Mesangial cell (primary cell): ENCODE results near the gene HIBCH. TPM values are rescaled to one million over a fixed set of nuclear protein-coding genes. Genes with fewer than 3 reads are reported as not detected.

ENCODE experiments used
- total RNA-seq: library from RNA; depleted of rRNA; stranded (reverse); fragments of >200 nt; gene quantifications from 2 replicates; pipeline ENCODE4 v1.2.3, GENCODE V29; 2015

The HIBCH gene, protein sequence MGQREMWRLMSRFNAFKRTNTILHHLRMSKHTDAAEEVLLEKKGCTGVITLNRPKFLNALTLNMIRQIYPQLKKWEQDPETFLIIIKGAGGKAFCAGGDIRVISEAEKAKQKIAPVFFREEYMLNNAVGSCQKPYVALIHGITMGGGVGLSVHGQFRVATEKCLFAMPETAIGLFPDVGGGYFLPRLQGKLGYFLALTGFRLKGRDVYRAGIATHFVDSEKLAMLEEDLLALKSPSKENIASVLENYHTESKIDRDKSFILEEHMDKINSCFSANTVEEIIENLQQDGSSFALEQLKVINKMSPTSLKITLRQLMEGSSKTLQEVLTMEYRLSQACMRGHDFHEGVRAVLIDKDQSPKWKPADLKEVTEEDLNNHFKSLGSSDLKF
- total RNA-seq: 7.8 and 12.2 TPM in 2 replicates

DNA sequence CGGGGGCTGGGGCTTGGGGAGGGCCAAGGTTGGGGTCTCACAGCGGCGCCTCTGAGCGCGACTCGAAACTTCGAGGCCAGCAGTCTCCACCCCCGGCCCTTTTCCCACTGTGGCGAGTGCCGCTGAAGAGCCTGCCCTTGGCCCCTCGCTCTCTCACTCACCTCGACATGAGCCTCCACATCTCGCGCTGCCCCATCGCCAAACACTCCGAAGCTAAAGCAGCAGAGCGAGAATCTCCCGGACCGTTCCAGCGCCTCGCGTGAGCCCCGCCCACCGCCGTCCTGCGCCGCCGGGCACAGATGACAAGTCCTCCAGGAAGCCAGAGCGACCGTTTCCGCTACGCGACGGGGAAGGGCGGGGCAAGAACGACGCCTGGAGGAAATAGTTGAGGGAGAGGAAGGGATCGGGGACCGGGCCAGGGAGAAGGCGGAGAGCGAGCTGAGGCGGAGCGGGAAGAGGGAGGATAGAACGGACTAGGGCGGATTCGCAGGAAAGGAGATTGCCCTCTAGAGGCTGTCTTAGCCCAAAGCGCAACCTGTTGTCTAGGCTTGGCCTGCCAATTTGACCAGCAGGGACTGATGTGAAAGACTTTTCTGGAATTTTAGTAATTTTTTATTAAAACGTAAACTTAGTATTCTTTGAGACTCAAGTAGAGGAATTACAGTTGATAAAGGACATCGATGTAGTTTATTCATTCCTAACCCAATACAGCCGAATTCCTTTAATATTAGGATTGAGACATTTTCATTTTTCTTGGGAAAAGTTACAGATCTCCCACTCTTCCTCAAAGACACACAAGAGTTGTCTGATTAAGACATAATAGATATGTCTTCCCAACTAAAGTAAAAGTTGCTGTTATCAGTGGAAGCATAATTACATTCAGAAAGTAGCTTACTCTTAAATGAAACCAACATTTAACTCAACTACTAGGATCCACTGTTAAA is at the start of gene HIBCH:
HIBCH (minus strand) TSS at position 272 of the 944 bp plus-strand sequence; CDS start at position 196, 76 bp downstream.

DNA sequence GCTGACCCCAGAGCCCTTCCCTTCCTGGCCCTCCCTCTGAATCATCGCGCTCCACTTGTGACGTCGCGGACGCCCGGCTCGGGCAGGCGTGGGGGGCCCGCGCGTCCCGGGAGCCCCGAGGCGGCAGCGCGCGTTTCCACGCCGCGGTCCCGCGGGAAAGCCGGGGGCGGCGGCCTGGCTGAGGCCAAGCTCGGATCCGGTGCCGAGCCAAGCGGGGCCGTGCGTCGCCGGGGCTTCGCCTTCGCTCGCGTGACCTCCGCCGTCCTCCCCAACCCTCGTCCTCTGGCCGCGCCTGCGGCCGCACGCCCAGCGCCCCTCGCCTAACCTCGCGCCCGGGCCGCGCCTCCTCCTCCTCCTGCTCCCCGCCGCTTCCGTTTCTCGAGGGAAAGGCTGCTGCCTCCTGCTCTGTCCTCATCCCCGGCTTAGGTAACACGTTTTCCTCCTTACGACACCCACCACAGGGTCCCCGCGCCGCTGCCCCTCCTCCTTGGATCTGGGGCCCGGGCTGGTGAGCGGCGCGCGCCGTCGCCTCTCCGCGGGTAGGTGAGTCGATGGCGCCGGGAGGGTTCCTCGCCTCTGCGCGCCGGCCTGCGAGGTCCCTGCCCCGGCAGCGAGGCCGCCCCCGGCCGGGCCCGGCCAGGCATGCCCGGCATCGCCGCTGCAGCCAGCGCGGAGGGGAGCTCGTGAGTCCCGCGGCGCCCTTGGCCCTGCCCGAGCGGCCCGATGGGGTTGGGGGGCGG is 24.1 kb upstream of the HIBCH start, which contains the start of gene INPP1:
INPP1 (plus strand) TSS at position 54 of the 740 bp plus-strand sequence. CDS start 16,514 bp downstream, outside the sequence.

Other genes with a start within 250 kb of the HIBCH start
- 6.4 and 8.2 TPM in 2 replicates for gene INPP1, start 23.8 kb upstream of the HIBCH start, total RNA-seq
- 18.1 and 20.3 TPM in 2 replicates for gene MFSD6, start 88.5 kb upstream of the HIBCH start, total RNA-seq
- 4.4 and 4.6 TPM in 2 replicates for gene NEMP2, start 214.9 kb upstream of the HIBCH start, total RNA-seq